HG03442 (cell line): ENCODE measurements around the gene ATP8B4.

Experiments used
- ATAC-seq: cut with Tn5 transposase; IDR thresholded peaks from one replicate; pipeline ENCODE4 v1.9.1; 2021; ENCODE audit warnings: mild to moderate bottlenecking, moderate library complexity; ENCODE audit not compliant: unreplicated experiment

The ATP8B4 gene

DNA sequence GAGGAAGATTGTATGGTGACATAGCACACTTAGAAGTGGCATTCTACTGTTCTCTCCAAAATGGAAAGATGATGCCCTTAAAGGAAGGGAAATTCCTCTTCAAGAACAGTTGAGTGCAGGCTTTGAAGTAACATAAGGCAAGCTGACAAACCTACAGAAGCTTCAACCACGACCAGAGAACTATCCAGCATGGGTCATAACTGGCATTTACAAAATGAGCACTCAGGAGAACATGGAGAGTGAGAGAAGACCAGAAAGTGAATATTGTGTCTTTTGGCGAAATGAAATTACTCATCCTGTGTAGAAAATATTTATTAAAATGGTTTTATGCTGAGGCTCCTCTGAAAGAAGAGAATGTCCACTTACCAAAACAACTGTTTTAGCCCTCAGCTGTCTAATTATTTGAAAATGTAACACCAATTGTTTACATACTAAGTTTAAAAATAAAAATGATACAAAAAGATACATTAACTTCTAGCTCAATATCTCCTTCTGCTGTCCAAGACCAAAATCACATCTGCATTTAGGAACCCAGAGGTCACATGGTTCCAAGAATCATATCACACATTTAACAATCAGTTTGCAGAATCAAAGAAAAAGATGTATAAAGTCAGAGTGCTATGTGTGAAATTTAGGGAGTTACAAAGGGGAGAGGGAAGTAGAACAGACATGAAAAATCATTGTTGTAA lies 216.9 kb downstream of the ATP8B4 start:
- no peak for ATAC-seq

DNA sequence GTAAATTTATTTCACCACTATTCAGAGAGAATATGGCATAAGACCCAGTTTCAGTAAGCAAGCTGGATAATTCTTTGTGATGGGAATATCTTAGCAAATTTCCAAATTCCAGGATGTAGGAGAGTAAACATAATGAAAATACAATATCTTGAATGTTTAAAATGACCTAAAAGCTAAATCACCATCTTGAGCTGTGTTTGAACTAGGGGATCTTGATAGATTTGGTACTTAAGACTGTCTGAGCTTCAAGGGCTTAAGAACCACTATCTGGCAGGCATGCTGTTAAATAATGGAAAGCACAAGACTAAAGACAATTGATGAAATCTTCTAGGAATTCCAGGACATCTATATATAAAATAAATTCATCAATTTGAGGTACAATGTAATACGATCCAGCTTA lies 217.7 kb downstream of the ATP8B4 start:
- no peak for ATAC-seq

- no peak for ATAC-seq
Observed at GRCh38 chr15:49900903-49901235, 218.2 kb downstream of the ATP8B4 start.

DNA sequence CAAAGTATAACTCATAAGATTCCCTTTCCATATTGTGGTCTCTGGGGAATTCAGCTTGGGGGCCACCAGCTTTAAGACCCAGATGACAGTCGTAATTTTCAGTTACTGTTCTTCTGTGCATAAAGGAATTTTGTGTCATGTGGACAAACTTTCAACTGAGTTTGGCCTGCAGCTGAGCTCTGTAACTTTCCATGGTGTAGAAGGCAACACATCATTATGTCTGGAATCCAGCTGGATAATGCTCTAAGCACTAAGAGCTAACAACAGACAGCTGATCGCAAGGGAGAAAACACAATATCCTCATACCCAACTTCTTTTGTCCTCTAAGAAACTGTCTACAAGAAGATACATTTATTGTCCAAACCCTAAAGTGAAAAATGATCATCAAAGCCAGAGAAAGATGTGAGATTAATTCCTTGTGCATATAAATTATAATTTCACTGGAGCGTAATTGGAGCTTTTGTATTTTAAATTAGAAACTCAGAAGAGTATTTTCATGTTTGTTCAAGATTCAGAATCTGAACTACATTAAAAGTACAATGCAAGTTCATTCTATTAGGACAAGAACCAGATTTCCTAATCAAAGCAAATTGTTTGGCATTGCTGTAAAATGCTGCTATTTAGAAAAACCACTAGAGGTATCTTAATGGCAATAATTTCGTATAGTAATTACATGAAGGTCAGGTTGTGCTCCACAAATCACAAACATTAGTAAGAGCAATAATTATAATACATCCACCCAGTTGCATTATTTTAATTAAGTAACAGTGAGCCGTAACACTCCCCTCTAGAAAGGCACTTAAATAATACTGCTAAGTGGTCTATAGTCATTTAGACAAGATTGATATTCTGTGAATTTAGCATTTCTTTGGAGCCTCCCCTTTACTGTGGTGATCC lies 218.8 kb downstream of the ATP8B4 start:
- ATAC-seq, result no peak

DNA sequence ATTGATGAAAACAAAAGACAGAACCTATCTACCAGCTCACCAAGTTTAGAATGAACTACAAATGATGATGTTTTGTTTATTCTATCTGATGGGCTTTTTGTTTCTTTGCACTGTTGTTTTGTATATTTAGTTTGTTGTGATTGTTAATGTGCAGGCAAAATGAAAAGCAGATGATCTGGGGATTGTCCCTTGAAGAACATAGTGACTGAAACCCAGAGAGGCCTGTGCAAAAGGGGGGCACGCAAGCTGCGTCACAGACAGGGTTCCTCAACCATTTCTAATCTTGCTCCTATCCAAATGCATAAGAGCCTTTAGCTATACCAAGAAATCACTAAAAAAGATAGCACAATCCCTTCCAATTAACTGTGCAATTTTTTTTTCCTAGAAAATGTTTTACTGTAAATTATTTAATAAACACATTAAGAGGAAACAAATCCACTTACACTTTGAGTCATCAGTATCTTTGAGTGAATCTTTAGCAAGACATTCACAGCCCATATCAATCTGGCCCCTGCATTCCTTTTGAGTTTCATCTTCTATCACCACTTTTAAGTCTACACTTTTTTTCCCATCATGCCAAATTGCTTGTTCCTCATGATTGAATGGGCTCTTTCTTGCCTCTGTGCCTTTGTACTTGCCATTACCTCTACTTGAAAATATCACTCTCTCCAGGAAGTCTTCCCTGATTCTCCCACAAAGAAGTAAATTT lies 220.3 kb downstream of the ATP8B4 start:
- no peak for ATAC-seq

GRCh38 chr15:49898097-49898496 lies 220.9 kb downstream of the ATP8B4 start:
- no peak for ATAC-seq

GRCh38 chr15:49895347-49896223 lies 223.4 kb downstream of the ATP8B4 start:
- no peak for ATAC-seq

DNA sequence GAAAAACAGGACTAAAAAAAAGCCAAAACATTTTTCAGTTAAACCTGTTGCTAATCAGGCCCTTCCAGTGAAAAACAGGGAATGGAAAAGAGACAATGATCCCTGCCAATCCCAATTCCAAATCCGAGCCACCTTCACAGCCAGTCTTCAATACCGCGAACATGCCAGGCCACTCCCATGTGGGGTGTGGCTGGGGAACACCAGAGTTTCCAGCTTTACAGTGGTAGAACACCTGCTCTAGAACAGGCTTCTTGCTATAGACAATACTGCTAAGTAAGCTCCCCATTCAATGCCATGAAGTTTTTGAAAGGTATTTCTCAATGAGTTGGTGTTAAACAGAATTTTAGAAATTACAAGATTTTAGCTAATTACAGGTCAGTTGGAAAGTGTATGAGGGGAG lies 228.3 kb downstream of the ATP8B4 start:
- no peak for ATAC-seq

DNA sequence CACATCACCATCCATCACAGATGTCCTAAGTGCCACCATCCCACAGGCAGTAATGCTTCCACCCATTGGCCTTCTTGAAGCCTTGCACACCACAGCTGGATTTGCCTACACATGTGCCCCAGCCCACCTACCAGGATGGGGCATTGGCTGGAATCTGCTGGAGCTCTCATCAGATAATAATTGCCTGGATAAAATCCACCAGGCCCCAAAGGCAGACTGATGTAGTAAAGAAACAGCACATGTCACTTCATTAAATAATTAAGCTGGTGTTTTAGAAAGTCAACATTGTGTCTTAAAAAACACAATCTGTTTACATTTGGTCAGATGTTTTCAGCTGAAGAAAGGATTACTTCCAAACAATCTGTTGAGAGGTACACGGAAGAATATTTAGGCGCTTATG lies 229.5 kb downstream of the ATP8B4 start:
- ATAC-seq, result no peak

GRCh38 chr15:49888734-49889133 lies 230.3 kb downstream of the ATP8B4 start:
- ATAC-seq, result no peak

GRCh38 chr15:49888323-49888693 lies 230.7 kb downstream of the ATP8B4 start:
- ATAC-seq, result no peak

DNA sequence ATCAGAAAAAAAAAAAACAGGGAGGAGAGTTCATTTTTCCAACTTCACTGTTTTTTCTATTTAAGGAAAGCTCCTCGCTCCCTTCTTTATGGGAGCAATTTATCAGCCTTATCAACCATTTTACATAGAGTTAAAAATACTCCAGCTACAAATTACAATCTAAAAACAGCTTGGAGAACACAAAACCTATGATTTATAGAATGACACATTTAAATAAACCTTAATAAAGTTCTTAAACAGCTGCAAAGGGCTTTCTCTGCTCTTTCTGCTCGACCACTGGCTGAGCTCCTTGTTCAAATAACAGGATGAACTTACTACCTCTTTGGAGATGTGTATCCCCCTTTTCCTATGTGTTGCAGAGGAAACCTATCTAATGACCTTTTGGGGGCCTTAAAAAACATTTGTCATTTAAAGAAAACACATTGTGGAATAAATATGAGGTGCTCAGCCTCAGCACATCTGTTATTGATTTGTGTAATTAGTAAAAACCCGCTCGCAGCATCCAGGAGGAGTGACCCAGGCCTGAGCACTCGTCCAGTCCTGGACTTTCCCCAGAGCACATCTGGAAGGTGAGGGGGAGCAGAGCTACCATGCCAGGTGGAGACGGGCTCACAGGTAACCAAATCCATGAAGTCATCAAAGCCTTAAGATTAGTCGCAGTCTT lies 231.2 kb downstream of the ATP8B4 start:
- no peak for ATAC-seq

- ATAC-seq, result no peak
Observed at GRCh38 chr15:49883121-49883520, 235.9 kb downstream of the ATP8B4 start.

DNA sequence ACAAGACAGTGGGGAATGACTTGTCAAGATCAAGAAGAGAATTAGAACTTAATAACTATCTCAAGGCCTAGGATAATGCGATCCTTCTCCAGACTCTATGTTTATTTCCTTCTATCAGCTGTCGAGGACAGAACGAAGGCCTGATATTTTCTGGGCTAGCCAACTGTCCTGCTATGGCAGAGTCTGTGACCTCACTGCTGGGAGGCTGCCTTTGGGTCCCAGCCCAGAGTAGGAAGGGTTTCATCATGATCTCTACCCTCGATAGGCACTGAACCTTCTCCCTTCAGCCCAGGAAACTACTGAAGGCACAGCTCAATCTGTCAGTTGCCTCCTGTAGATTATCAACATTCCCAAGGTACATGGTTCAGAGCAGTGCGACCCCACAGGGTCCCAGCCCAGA lies 237.2 kb downstream of the ATP8B4 start:
- no peak for ATAC-seq

- ATAC-seq, result no peak
Observed at GRCh38 chr15:49881433-49881832, 237.6 kb downstream of the ATP8B4 start.

DNA sequence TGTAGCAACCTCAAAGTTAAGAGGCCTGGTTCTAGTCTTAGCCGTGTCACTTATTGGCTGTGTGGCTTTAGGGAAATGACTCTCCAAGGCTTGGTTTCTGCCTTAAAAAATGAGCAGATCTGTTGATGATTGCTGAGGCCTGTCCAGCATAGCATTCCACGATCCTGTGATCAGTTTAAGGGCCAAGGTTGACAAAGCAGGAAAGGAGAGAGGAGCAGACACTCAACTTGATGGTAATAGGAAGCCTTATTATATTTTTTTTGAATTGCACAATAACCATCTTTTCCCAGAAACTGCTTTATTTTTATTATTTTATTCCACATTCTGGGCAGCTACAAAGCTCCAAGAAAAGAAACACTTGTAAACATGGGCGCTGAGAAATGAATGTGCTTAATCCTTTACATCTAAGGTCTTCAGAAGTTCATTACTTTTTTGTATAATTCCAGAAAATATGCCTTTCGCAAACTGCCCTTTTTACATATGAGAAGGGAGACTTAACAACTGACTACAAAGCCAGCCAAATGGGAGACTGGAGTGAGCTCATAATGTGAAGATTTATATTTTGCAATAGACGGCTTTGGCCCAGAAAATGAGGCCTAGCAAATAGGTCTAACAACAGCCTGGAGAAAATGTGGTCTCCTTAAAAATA lies 241.0 kb downstream of the ATP8B4 start:
- ATAC-seq, result no peak

GRCh38 chr15:49877117-49877872 lies 241.7 kb downstream of the ATP8B4 start:
- ATAC-seq, result no peak

GRCh38 chr15:49876401-49877038 lies 242.5 kb downstream of the ATP8B4 start:
- ATAC-seq, result no peak

GRCh38 chr15:49875392-49875791 lies 243.6 kb downstream of the ATP8B4 start:
- ATAC-seq, result no peak
